GM23248 (cell line): ENCODE measurements around the gene MPPED1.

ENCODE experiments used
- EZH2 ChIP-seq: fragments of 200-600 bp; sonication (generic); IDR thresholded peaks from 2 replicates; pipeline ENCODE4 v1.6.1; 2018; ENCODE audit warnings: antibody characterized with exemption, mild to moderate bottlenecking; ENCODE audit not compliant: insufficient read depth, poor library complexity, severe bottlenecking
- EZH2phosphoT487 ChIP-seq: fragments of 200-600 bp; sonication (generic); IDR thresholded peaks from 2 replicates; pipeline ENCODE4 v1.6.1; 2018; ENCODE audit warnings: antibody characterized with exemption, moderate library complexity, mild to moderate bottlenecking, low read depth; ENCODE audit not compliant: insufficient read depth

- no peak for TF ChIP-seq EZH2
- no peak for TF ChIP-seq EZH2phosphoT487
Observed at GRCh38 chr22:43506487-43506886, 94.7 kb downstream of the MPPED1 start.
